T-helper 17 cell (primary cell): ENCODE measurements around the gene NAALADL2. TPM values are rescaled to one million over a fixed set of nuclear protein-coding genes. Genes with fewer than 3 reads are reported as not detected.

Experiments used
- ATAC-seq: fragments of 150-1000 bp; cut with Tn5 transposase; 2 replicates; pipeline ENCODE4 v1.10.0; 2021; ENCODE audit warnings: mild to moderate bottlenecking, moderate library complexity
- DNase-seq, 3 donors: peaks; one replicate each; pipeline versions ENCODE4 v3.0.0 to v3.0.0-alpha.2; 2020 to 2021
- H3K9me3 ChIP-seq: one replicate; pipeline ENCODE4 v1.7.0; 2013; ENCODE audit warnings: low read length, mild to moderate bottlenecking; ENCODE audit not compliant: control insufficient read depth, poor library complexity, severe bottlenecking
- H3K27ac Mint-ChIP-seq: one replicate; pipeline ENCODE4 v1.8.0; 2022; ENCODE audit warnings: mild to moderate bottlenecking, moderate library complexity, mixed read lengths
- H3K27me3 Mint-ChIP-seq: one replicate; pipeline ENCODE4 v1.8.0; 2022; ENCODE audit warnings: mixed read lengths
- H3K36me3 Mint-ChIP-seq: one replicate; pipeline ENCODE4 v1.8.0; 2022; ENCODE audit warnings: low read depth, mixed read lengths
- H3K4me1 Mint-ChIP-seq: one replicate; pipeline ENCODE4 v1.8.0; 2022; ENCODE audit warnings: mild to moderate bottlenecking, mixed read lengths
- H3K4me3 Mint-ChIP-seq: one replicate; pipeline ENCODE4 v1.8.0; 2022; ENCODE audit warnings: mild to moderate bottlenecking, moderate library complexity, mixed read lengths
- total RNA-seq, 4 donors: library from RNA in 2 of 4; stranded (reverse) in 2 of 4; gene quantifications; one replicate each; pipeline ENCODE4 v1.2.3 and lab custom pipeline; 2022 to 2026

NAALADL2 gene
- total RNA-seq, 2 donors from 2014 or later, result not detected

- no peaks in the 10 kb centered on the region for H3K4me1 Mint-ChIP-seq
- H3K27ac Mint-ChIP-seq, result no peak overlapping the region
- no peaks in the 10 kb centered on the region for H3K9me3 ChIP-seq
- DNase-seq, result no peak
- H3K36me3 Mint-ChIP-seq, result no peaks in the 10 kb centered on the region
- no peak overlapping the region for H3K4me3 Mint-ChIP-seq
- no peaks in the 10 kb centered on the region for H3K27me3 Mint-ChIP-seq
- no peak for ATAC-seq
Measured at GRCh38 chr3:175836617-175837016, 977.5 kb downstream of the NAALADL2 start.

- no peak for ATAC-seq
- Mint-ChIP-seq H3K36me3 (no peaks in the 10 kb centered on the region), H3K27ac (no peak overlapping the region), H3K4me1 (no peaks in the 10 kb centered on the region), H3K27me3 (no peaks in the 10 kb centered on the region), H3K4me3 (no peak overlapping the region)
- DNase-seq, result no peak
- no peaks in the 10 kb centered on the region for H3K9me3 ChIP-seq
Measured at GRCh38 chr3:175837962-175838361, 978.8 kb downstream of the NAALADL2 start.

GRCh38 chr3:175839366-175840005 is 980.4 kb downstream of the NAALADL2 start:
- no peaks in the 10 kb centered on the region for H3K9me3 ChIP-seq
- ATAC-seq, result no peak
- no peaks in the 10 kb centered on the region for H3K36me3 Mint-ChIP-seq
- H3K4me3 Mint-ChIP-seq, result no peak overlapping the region
- no peaks in the 10 kb centered on the region for H3K4me1 Mint-ChIP-seq
- no peaks in the 10 kb centered on the region for H3K27me3 Mint-ChIP-seq
- DNase-seq, result no peak
- no peak overlapping the region for H3K27ac Mint-ChIP-seq

- ATAC-seq (no peak), DNase-seq (no peak)
- no peaks in the 10 kb centered on the region for H3K27me3 Mint-ChIP-seq
- H3K4me3 Mint-ChIP-seq, result no peak overlapping the region
- no peak overlapping the region for H3K27ac Mint-ChIP-seq
- no peaks in the 10 kb centered on the region for H3K9me3 ChIP-seq
- H3K36me3 Mint-ChIP-seq, result no peaks in the 10 kb centered on the region
- H3K4me1 Mint-ChIP-seq, result no peaks in the 10 kb centered on the region
Measured at GRCh38 chr3:175851541-175851940, 992.4 kb downstream of the NAALADL2 start.

GRCh38 chr3:175852560-175852959 is 993.4 kb downstream of the NAALADL2 start:
- no peaks in the 10 kb centered on the region for H3K9me3 ChIP-seq
- no peak for ATAC-seq
- no peaks in the 10 kb centered on the region for H3K27me3 Mint-ChIP-seq
- no peaks in the 10 kb centered on the region for H3K36me3 Mint-ChIP-seq
- no peak overlapping the region for H3K27ac Mint-ChIP-seq
- no peaks in the 10 kb centered on the region for H3K4me1 Mint-ChIP-seq
- DNase-seq, result no peak
- no peak overlapping the region for H3K4me3 Mint-ChIP-seq

- no peak overlapping the region for H3K4me3 Mint-ChIP-seq
- no peaks in the 10 kb centered on the region for H3K36me3 Mint-ChIP-seq
- no peak for DNase-seq
- ATAC-seq, result no peak
- no peaks in the 10 kb centered on the region for H3K9me3 ChIP-seq
- H3K27me3 Mint-ChIP-seq, result no peaks in the 10 kb centered on the region
- no peak overlapping the region for H3K27ac Mint-ChIP-seq
- H3K4me1 Mint-ChIP-seq, result no peaks in the 10 kb centered on the region
Measured at GRCh38 chr3:175857666-175858270, 998.6 kb downstream of the NAALADL2 start.
